Tibial nerve (tissue), 4 donors: Measurements from ENCODE around the gene CDC16.

Experiments used
- CTCF ChIP-seq, 5 experiments: fragments of 200-600 bp in 3 of 5; fragments of 450-650 bp in 2 of 5; sonication (generic) in 3 of 5; IDR thresholded peaks; one replicate each; pipeline ENCODE4 v1.5.1; 2016 to 2019; ENCODE audit warnings: antibody characterized with exemption in 5 of 5, mild to moderate bottlenecking in 3 of 5, moderate library complexity in 2 of 5
- EP300 ChIP-seq, 2 donors: sonication (generic); formaldehyde crosslinking; IDR thresholded peaks; one replicate each; pipeline ENCODE4 v1.6.1; 2017; ENCODE audit warnings: antibody characterized with exemption in 2 of 2, mild to moderate bottlenecking in 1 of 2
- POLR2A ChIP-seq, 2 donors: fragments of 450-650 bp; IDR thresholded peaks; one replicate each; pipeline ENCODE4 v1.6.1; 2017; ENCODE audit warnings: antibody characterized with exemption in 2 of 2, mild to moderate bottlenecking in 2 of 2, moderate library complexity in 2 of 2

GRCh38 chr13:114224201-114224600 is 10.5 kb upstream of the CDC16 start:
- TF ChIP-seq EP300 (IDR thresholded peaks at IDR 0.05) (no peak), CTCF (IDR thresholded peaks at IDR 0.05) (no peak), POLR2A (IDR thresholded peaks at IDR 0.05) (no peak)
